Lower lobe of right lung (tissue), 2 donors: ENCODE measurements around the gene GAS7. TPM values are rescaled to one million over a fixed set of nuclear protein-coding genes. Genes with fewer than 3 reads are reported as not detected.

Experiments
- ATAC-seq, 2 donors: fragments of 200-7000 bp; cut with Tn5 transposase; one replicate each; pipeline ENCODE4 v1.9.1; 2020 to 2022; ENCODE audit warnings: mild to moderate bottlenecking in 2 of 2, moderate library complexity in 2 of 2
- DNase-seq: peaks from one replicate; pipeline ENCODE4 v3.0.0-alpha.2; 2020
- H3K27ac ChIP-seq: fragments of 200-600 bp; one replicate; pipeline ENCODE4 v1.8.0; 2022
- H3K27me3 ChIP-seq: fragments of 200-600 bp; one replicate; pipeline ENCODE4 v1.8.0; 2022; ENCODE audit warnings: low read depth
- H3K36me3 ChIP-seq: fragments of 200-600 bp; one replicate; pipeline ENCODE4 v1.8.0; 2022; ENCODE audit warnings: mild to moderate bottlenecking
- H3K4me1 ChIP-seq: fragments of 200-600 bp; one replicate; pipeline ENCODE4 v1.8.0; 2022
- H3K4me3 ChIP-seq: fragments of 200-600 bp; one replicate; pipeline ENCODE4 v1.8.0; 2022; ENCODE audit warnings: mild to moderate bottlenecking
- H3K9me3 ChIP-seq: fragments of 200-600 bp; one replicate; pipeline ENCODE4 v1.8.0; 2022
- CTCF ChIP-seq: fragments of 200-600 bp; IDR thresholded peaks from one replicate; pipeline ENCODE4 v1.8.0; 2022; ENCODE audit warnings: antibody characterized with exemption, mild to moderate bottlenecking
- intact Hi-C: fragments of 100-400 bp; cut with DNase I; formaldehyde crosslinking; loops from one replicate; pipeline ENCODE4 v1.11.0; 2022
- total RNA-seq: library from RNA; stranded (reverse); fragmentation: NEBNext Ultra II Directional; extraction: Animal tissue kit (Norgen Biotek cat#: 25700); gene quantifications from one replicate; pipeline ENCODE4 v1.2.1, GENCODE V29; 2021
- donor health status: DM: no; HTN: yes; CAD: no; lungs with severe emphysema.

Gene GAS7
- total RNA-seq, 1 donor from 2014 or later = 54.1 TPM

GRCh38 chr17:10109146-10109545 is 89.3 kb downstream of the GAS7 start:
- Histone ChIP-seq H3K36me3 (no peaks in the 10 kb centered on the region), H3K27ac (no peak overlapping the region), H3K9me3 (no peaks in the 10 kb centered on the region), H3K4me1 (peaks cover 14% of the 10 kb centered on the region), H3K4me3 (no peak overlapping the region), H3K27me3 (peaks cover 3% of the 10 kb centered on the region)
- no peak for TF ChIP-seq CTCF
- ATAC-seq = no peak
- DNase-seq = no peak
- intact Hi-C loops = no loop called here

GRCh38 chr17:10107316-10108165 is 90.9 kb downstream of the GAS7 start:
- intact Hi-C loops = no loop called here
- no peak for TF ChIP-seq CTCF
- H3K27me3 ChIP-seq = peaks cover 3% of the 10 kb centered on the region
- no peaks in the 10 kb centered on the region for H3K9me3 ChIP-seq
- ATAC-seq (peak in 1 of 2 donors; percentile 90), DNase-seq (peak; percentile 89)
- no peak overlapping the region for H3K27ac ChIP-seq
- H3K4me1 ChIP-seq = peaks cover under 1% of the 10 kb centered on the region
- no peak overlapping the region for H3K4me3 ChIP-seq
- H3K36me3 ChIP-seq = no peaks in the 10 kb centered on the region

GRCh38 chr17:10106067-10106466 is 92.3 kb downstream of the GAS7 start:
- TF ChIP-seq CTCF = no peak
- intact Hi-C loops = no loop called here
- Histone ChIP-seq H3K9me3 (no peaks in the 10 kb centered on the region), H3K27me3 (peaks cover 3% of the 10 kb centered on the region), H3K36me3 (no peaks in the 10 kb centered on the region), H3K4me3 (no peak overlapping the region), H3K27ac (peak overlapping the region; percentile 28), H3K4me1 (no peaks in the 10 kb centered on the region)
- no peak for ATAC-seq
- DNase-seq = no peak

- H3K27ac ChIP-seq = peak overlapping the region; percentile 28
- no peaks in the 10 kb centered on the region for H3K4me1 ChIP-seq
- TF ChIP-seq CTCF = no peak
- intact Hi-C loops = no loop called here
- H3K4me3 ChIP-seq = no peak overlapping the region
- ATAC-seq = peak; percentile 37 to 40
- no peak for DNase-seq
- H3K27me3 ChIP-seq = peaks cover 3% of the 10 kb centered on the region
- no peaks in the 10 kb centered on the region for H3K9me3 ChIP-seq
- no peaks in the 10 kb centered on the region for H3K36me3 ChIP-seq
Measured at GRCh38 chr17:10105513-10106001, 92.8 kb downstream of the GAS7 start.

- H3K4me1 ChIP-seq = no peaks in the 10 kb centered on the region
- H3K36me3 ChIP-seq = no peaks in the 10 kb centered on the region
- H3K4me3 ChIP-seq = no peak overlapping the region
- H3K9me3 ChIP-seq = no peaks in the 10 kb centered on the region
- intact Hi-C loops = no loop called here
- TF ChIP-seq CTCF = no peak
- DNase-seq (no peak), ATAC-seq (no peak)
- H3K27ac ChIP-seq = no peak overlapping the region
- peaks cover 3% of the 10 kb centered on the region for H3K27me3 ChIP-seq
Measured at GRCh38 chr17:10103712-10104111, 94.7 kb downstream of the GAS7 start.
